HTR-8/SVneo (cell line): ENCODE data around the gene MAP3K14.

ENCODE experiments used
- DNase-seq: peaks from one replicate; pipeline ENCODE4 v3.0.0; 2011; ENCODE audit warnings: low spot score, mixed read lengths; ENCODE audit not compliant: insufficient read length
- FAIRE-seq: peaks from 2 replicates; lab custom pipeline; 2011; peaks lifted over from hg19 to GRCh38; lab: Jason Lieb, UNC

Gene MAP3K14

DNA sequence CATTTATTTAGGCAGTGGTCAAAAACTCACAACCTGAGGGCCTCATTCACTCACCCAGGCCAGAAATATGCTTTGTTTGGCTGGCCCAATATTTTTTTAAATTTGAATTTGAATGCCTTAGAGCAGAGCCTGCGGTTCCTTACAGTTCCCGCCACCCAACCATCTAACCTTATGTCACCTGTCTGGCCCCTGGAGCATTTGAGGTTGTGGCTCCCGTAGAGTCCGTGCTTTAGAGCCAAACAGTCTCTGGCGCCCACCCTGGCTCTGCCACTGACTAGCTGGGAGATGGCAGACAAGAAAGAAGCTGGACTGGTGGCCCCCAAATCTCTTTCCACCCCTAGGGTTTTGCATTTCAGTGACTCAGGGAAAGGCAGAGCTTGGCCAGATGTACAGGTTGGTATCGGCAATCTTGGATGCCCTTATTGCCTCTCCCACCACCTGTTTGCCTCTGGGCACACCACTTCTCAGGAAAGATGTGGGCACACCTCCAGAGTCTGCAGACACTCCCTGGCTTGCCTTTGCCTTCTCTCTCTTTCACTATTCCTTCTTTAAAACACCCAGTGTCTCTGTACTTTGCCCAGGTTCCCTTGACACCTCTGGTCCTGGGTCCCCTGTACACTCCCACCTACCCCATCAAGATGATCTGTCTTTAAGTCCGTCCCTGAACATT lies 1.9 kb upstream of the MAP3K14 start:
- DNase-seq (no peak), FAIRE-seq (no peak)

DNA sequence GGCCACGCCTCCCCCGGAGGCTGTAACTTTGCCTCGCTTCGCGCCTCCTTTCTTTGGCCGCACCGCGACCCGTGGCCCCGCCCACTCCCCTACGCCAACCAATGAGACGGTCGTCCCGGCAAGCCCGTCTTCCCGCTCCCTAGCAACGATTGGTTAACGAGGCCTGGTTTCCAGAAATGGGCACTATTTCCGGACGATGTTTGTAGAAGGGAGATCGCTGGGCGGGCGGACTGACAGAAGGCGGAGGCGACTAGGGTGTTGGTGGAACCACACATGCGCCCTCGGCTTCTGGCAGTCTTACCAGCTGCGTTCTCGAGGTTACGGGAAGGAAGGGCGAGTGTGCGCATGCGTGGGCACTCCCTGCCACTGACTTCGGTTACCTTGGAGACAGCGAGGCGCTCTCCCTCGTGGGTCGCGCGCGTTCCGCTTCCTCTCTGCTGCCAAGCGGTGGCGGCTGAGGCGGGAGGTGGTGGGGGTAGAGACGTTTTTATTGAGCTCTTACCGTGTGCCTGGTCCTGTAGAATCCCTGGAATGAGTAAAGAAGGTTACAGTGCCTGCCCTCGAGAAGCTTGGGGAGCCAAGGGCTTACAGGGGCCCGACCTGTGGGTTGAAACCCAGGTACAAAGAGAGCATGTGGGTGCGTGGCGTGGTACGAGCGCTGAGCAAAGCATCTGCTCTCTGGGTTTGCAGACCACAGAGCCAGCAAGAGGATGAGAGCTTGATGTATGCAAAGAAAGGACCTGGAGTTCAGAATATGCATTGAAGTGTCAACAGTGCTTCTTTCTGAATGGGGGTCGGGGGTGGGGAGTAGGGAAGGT lies 500 bp upstream of the MAP3K14 start:
- DNase-seq: peak; percentile 99
- peak; percentile 99 for FAIRE-seq

DNA sequence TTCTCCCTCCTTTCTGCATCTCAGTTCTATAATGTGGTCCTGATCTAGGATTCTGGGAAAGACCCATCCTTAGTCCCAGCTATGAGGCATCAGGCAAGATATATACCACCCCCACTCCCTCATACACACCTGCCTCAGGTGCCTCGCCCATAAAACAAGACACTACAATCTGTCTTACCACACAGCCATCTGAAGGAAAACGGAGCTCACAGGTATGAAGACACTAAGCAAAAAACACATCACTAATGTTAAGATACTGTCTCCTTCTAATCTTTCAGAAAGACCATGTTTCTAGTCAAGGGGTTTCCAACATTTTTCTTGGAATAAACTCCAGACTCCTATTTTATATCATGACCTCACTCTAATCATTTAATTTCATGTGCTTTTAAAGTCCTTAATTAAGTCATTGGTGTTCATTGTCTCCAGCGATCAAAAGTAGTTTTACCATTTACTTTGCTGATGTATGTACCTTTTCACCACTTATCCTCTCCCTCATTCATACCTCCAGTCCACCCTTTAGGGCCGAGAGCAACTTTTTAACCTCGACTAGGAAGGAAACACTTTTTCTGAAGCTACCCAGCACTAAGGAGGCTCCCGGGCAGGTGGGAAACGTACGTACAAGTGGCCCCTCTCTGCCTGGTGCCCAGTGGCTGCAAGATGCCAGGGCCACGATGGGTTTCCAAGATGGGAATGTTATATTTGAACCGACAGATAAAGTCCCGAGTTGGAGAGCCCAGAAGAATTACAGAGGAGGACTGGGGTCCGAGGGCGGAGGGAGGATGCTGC lies 979 bp downstream of the MAP3K14 start:
- DNase-seq: no peak

DNA sequence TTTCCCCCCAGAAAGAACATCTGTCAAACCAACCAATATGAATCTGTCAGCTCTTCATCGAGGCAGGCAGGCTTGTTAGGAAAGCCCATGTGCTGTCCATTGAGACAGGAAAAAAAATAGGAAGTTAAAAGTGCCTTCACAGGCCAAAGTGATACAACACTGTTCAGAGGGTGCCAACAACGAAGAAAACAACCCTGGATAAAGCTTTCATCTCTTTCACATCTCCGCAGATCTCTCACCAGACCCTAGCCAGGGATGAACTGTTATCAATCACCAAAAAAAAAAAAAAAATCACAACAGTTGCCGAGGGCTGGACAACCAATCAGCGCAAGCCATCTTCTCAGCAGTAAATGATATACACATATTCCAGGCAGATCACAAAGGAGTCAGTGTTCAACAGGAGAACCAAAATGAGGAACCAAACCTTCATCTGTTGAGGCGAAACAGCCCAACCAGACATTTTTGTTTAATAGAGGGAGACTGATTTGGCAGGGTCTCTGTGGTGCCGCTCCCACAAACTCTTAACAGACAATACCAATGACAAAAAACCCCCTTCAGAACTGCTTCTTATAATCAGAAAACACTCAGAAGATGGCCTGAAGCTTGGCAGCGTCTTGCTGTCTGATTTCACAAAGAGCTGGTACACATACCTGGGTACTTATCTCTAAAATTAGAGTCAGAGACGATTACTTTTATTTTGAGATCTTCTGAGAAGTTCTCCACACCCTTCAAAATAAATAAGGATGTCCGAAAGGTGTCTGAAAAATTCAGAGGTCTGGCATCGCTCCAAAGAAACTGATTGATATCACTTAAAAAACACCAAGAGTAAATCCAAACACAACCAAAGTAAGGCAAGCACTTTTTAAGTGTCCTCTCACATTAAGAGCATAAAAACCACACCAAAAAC lies 1.8 kb downstream of the MAP3K14 start:
- FAIRE-seq (no peak), DNase-seq (no peak)

More for the DNA sequence above, 979 bp downstream of the MAP3K14 start:
- FAIRE-seq: no peak

DNA sequence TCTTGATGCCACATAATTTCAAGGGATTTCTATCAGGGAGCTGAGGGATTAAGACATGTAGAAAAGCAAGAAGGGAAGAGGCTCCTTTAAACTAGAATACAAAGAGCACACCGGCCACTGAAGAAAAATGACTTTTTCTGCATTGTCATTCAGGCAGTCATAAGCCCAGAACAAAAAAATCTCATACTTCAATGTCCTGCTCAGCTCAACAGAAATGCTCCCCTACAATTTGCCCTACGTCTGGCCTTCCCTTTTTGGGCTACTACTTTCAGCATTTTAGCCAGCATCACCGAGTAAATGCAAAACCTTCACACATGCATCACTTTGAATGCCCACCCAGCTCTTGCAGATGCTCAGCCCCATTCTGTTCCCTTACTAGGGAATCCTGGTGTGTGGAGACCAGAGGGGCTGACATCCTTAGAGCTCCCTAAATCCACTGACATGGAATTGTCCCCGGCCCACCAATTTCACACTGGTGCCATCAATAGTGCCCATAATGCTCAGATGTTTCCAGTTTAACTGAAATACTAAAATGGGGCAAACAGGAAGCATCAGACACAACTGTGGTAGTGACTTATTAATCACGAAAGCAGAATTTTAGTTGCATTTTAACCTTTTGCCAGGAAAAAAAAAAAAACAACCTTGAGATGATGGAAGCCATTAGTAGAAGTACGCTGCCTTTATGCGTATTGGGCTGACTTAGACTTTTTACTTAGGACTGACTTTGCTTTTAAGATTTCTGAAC lies 2.7 kb downstream of the MAP3K14 start:
- DNase-seq (no peak), FAIRE-seq (no peak)

DNA sequence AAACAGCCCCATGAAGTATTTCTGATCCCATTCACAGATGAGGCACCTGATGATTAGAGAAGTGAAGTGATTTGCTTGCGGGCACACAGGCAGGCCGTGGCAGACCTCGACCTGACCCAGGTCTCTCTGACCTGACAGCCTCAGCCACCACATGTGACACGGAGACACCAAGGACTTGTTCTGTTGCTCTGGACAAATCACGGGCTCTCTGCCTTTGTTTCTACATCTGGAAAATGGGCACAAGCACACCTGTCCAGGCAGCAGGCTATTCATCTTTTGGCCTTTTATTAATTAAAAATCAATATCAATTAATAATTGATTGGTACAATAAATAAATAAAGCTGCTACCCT lies 3.4 kb downstream of the MAP3K14 start:
- FAIRE-seq: no peak

DNA sequence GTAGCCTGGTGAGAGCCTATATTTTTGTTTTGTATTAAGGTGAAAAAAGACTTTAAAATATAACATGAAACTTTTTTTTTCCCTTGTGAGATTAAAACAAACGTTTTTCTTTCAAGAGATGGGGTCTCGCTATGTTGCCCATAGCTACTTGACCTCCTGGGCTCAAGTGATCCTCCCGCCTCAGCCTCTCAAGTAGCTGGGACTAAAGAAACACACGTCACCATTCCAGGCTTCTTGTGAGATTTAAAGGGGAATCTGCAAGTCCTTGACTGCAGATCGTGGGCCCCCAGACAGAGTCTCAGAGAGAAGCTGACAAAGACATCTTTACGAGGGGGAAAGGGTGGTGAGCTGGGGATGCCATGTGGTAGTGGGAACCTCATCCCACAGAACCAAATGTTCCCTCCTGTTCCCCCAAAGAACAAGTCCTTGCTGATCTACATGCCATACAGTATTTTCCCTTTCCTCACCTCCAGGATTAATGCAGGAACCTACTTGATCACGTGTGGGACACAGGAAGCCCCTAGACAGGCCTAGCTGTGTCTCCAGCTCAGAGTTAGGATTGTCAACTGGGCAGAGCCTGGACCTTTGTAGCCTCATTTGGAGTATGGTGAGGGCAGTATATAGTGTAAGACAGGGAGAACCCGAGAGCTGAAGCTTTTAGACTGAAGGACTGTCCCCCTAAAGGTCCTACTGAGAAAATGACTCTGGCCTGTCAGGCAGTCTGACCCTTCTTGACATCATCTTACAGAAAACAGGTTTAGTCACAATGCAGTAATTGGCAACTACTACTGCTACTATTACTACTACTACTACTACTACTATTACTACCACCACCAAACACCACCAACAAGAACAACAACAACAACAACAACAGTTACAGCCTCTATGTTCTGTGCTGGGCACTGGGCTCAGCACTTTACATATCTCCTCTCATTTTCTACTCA lies 4.1 kb downstream of the MAP3K14 start:
- DNase-seq: no peak
- no peak for FAIRE-seq

More for the DNA sequence above, 3.4 kb downstream of the MAP3K14 start:
- DNase-seq: no peak

DNA sequence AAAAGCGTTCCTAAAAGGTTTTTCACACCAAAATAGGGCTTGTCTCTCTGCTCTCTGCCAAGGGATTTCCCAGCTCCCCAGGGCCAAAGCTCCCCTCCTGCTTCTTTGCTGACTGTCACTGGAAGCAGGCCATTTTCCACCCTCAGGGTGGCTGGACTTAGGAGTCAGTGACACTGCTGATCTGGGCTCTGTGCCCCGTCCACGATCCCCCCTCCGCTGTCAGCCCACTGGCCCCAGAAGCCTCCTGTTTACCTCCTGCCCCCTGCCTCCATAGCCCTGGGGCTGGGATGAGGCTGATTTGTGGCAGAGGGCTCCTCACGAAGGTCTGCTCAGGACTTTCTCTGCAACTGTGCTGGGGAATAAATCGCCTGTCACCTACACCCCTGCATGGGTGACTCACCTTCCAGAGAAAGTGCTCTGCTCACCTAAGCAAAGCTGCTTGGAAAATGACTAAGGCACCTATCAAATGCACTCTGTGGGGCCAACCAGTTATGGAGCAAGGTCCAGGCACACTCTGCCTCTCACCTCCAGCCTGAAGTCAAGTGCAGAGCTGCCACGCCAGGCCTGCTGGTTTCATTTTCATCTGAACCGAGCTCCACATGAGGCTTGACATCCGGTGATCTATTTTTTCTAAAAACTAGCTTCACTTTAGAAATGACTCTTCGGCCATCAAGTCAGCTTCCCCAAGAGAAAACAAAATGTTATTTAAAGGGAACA lies 4.9 kb downstream of the MAP3K14 start:
- DNase-seq (no peak), FAIRE-seq (peak; percentile 58)

DNA sequence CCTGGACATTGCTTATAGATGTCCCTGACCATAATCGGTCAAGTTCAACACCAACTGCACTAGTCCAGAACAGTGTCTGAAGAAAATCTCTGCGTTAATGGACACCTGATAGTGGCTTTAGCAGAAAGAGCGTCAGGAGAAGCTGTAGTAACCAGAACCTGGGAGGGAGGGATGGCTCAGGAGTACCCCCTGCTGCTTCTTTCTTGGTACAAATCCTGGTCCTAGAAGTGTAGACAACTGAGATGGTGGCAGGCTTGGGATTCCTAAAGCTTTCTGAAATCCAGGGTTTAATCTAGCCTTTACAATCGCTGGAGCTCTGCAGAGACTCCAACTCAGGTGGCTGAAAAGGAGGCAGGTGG lies 5.4 kb downstream of the MAP3K14 start:
- FAIRE-seq (no peak), DNase-seq (no peak)

DNA sequence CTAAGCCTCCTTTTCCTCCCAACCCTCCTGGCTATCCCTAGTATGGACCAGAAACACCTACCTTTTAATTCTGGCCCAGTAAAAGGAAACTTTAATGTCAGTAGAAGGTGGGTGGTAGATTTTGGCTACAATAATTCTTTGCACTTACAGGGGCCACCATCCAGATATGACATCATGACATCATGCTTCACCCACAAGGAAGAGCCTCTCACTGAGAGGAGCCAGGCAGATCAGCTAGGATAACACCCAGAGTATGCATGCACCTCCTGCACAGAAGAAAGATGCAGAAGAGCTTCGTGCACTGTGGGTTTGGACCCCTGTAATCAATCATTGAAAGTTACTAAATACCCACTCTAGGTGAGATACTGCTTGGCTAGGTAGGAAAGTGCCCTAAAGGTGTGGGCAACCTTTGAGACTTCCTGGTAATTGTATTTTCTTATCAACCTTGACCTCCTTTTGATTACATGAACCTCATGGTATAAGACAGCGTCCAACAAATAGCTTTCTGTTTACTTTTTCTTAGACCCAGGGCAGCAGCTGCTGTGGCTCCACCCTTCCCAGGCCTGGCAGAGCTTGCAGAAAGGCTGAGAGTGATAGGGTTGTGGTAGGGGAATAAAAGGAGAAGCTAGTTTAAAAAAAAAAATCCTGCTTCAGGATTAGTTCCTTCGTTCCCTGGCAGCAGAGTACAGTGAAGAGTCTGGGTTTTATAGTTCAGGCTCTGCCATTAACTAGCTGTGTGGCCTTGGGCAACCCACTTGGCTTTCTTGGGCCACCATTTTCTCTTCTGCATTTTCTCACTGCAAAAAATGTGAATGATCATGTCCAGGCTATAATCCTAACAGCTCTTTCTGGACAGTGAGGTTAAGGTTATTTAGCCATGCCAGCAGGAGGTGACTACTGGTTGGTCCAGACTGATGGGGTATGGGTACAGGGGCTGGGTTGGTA lies 6.2 kb downstream of the MAP3K14 start:
- FAIRE-seq: no peak
- no peak for DNase-seq

DNA sequence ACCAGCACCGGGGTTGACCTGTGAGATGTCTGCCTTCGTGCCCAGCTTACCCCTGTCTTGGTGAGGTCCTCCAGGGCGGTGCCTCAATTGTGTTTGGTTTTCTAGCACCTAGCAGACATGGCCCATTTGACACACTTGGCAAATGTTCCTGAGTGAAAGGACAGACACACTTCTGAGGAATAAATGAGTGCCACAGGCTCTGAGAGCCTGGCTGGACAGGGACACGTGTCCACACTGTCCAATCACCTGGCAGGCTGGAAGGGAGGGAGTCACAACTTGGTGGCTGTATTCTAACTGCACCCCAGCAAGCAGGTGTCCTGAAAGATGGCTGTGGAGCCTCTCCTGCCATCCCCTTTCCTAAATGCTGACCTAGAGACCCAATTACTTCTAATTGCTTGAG lies 7.4 kb downstream of the MAP3K14 start:
- FAIRE-seq (no peak), DNase-seq (no peak)

DNA sequence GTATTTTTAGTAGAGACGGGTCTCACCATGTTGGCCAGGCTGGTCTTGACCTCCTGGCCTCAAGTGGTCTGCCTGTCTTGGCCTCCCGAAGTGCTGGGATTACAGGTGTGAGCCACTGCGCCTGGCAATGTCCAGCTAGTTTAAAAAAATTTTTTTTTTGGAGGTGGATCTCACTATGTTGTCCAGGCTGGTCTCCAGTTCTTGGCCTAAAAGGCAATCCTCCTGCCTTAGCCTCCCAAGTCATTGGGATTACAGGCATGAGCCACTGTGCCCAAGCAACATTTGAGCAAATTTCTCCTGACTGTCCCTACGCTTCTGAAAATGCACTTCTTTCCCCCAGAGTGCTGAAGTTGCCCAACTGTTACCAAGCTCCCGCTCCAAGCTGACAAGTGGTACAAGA lies 8.0 kb downstream of the MAP3K14 start:
- no peak for FAIRE-seq
- no peak for DNase-seq

DNA sequence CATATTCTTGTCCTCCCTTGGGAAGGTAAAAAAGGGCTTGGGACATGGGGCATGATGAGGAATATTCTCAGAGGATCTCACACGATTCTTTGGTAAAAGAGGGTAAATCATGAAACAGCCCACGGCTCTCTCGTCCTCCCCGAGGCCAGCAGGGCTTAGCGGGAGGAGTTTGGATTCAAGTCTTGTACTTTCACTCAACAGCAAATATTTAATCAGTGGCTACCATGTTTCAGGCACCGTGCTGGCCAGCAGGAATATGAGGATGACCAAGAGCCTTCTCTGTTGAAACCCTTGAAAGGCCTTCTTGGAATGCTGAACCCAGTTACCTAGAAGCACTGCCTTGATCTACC lies 8.8 kb downstream of the MAP3K14 start:
- no peak for DNase-seq
- FAIRE-seq: no peak

DNA sequence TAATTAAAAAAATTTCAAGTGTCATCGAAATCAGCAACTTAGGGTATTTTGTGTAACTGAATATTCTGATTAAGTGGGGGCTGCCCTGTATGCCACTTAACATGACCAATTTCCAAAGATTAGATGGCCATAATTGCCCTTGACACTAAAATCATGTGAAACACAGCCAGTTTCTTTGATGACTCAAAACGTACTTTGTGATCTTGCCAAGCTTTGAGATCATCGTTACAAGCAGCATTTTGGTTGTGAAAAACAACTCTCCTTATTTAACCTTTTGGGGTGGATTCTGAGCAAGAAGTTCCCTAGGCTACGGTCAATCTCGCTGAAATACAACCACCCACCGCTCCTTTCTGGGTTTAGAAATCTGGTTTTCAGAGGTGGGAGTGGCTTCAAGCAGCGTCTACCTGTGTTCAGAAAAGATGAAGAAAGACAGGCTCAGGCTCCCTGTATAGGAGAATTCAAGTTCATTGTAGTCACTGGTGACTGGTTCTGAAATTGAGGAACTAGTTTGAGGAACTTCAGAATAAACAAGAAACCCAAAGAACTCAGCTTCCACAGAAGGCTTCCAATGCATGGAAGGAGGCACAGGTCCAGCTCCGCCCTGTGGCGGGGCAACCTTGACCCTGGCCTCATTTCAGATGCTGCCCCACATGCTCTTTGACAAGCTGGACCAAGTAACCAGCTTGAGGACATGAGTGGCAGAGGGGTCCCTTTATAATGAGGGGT lies 9.4 kb downstream of the MAP3K14 start:
- FAIRE-seq (no peak), DNase-seq (no peak)

DNA sequence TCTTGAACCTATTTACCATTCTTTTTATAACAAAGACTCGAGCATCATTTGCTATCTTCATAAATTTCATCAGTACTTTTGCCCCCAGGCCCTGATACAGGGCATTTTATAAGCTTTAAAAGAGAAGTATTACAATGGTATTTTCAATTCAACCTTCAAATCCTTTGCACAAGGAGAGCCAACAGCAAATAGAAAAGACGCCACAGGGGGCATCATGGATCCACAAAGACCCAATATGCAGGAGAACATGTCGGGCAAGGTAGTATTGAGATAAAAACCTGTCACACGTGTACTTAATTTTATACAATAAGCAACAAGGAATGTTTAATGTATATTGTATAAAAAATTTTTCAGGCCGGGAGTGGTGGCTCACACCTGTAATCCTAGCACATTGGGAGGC lies 10.2 kb downstream of the MAP3K14 start:
- DNase-seq (no peak), FAIRE-seq (no peak)

DNA sequence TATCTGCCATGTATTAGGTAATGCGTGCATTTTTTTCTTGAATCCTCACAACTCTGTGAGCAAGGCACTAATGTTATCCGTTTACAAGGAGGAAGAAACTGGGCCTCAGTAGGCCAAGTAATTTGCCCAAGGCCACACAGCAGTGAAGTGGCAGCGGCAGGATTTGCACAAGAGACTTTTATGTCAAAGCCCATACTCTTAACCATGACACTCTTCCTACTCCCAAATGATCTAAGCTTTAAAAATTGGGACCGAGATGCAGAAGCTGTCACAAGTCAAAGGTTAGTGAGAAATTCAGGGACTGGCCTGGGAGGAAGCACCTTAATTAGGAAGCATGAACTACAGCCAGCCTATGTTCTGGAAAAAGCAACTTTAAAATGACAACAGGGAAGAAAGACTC lies 10.7 kb downstream of the MAP3K14 start:
- FAIRE-seq (no peak), DNase-seq (no peak)
